GM19099 (cell line): ENCODE results near the gene FBXL7.

Experiments used
- POLR2A ChIP-seq: IDR thresholded peaks from 3 replicates; pipeline ENCODE4 v1.6.1; 2011; ENCODE audit warnings: low read depth; ENCODE audit not compliant: insufficient read length; ENCODE audit errors: extremely low read depth

The FBXL7 gene

GRCh38 chr5:15850536-15850935 lies 350.6 kb downstream of the FBXL7 start:
- TF ChIP-seq POLR2A: no peak

GRCh38 chr5:15850939-15851341 lies 351.0 kb downstream of the FBXL7 start:
- no peak for TF ChIP-seq POLR2A

- no peak for TF ChIP-seq POLR2A
Measured at GRCh38 chr5:15852217-15852616, 352.2 kb downstream of the FBXL7 start.

- TF ChIP-seq POLR2A: no peak
Measured at GRCh38 chr5:15852949-15853348, 353.0 kb downstream of the FBXL7 start.

- no peak for TF ChIP-seq POLR2A
Measured at GRCh38 chr5:15858326-15858725, 358.3 kb downstream of the FBXL7 start.

GRCh38 chr5:15864536-15865215 lies 364.7 kb downstream of the FBXL7 start:
- no peak for TF ChIP-seq POLR2A

- no peak for TF ChIP-seq POLR2A
Measured at GRCh38 chr5:15877914-15878313, 377.9 kb downstream of the FBXL7 start.

GRCh38 chr5:15880201-15880600 lies 380.2 kb downstream of the FBXL7 start:
- no peak for TF ChIP-seq POLR2A

- no peak for TF ChIP-seq POLR2A
Measured at GRCh38 chr5:15885156-15885555, 385.2 kb downstream of the FBXL7 start.

- no peak for TF ChIP-seq POLR2A
Measured at GRCh38 chr5:15886156-15886555, 386.2 kb downstream of the FBXL7 start.

GRCh38 chr5:15887093-15887492 lies 387.1 kb downstream of the FBXL7 start:
- no peak for TF ChIP-seq POLR2A

GRCh38 chr5:15889001-15889400 lies 389.0 kb downstream of the FBXL7 start:
- no peak for TF ChIP-seq POLR2A

GRCh38 chr5:15893866-15894265 lies 393.9 kb downstream of the FBXL7 start:
- no peak for TF ChIP-seq POLR2A

- TF ChIP-seq POLR2A: no peak
Measured at GRCh38 chr5:15897656-15898055, 397.7 kb downstream of the FBXL7 start.

- TF ChIP-seq POLR2A: no peak
Measured at GRCh38 chr5:15898641-15899040, 398.7 kb downstream of the FBXL7 start.

- no peak for TF ChIP-seq POLR2A
Measured at GRCh38 chr5:15899481-15899880, 399.5 kb downstream of the FBXL7 start.

GRCh38 chr5:15901151-15901550 lies 401.2 kb downstream of the FBXL7 start:
- TF ChIP-seq POLR2A: no peak
